IMR-90 (cell line): ENCODE results near the gene CELA3A. TPM values are rescaled to one million over a fixed set of nuclear protein-coding genes. Genes with fewer than 3 reads are reported as not detected.
A peak's percentile ranks its signal among the peaks of the same experiment; 100 is the strongest.

Experiments
- ATAC-seq: fragments of 200-7000 bp; cut with Tn5 transposase; 2 replicates; pipeline ENCODE4 v1.9.1; 2020; ENCODE audit warnings: low read depth, mild to moderate bottlenecking, moderate library complexity
- BruUV-seq: library from RNA; stranded (reverse); fragments of 400-500 nt; replicated peaks from 2 replicates; lab custom pipeline; 2021; lab: Mats Ljungman, UMichigan
- CTCF ChIA-PET: fragments of 300-600 bp; formaldehyde crosslinking; extraction: SDS; loops from one replicate; lab custom pipeline; 2021; ENCODE audit warnings: antibody characterized with exemption; lab: Yijun Ruan, JAX
- POLR2A ChIA-PET: fragments of 300-600 bp; sonication (Branson Sonifier 250); formaldehyde crosslinking; loops from one replicate; lab custom pipeline; 2022; ENCODE audit warnings: antibody characterized with exemption; ENCODE audit not compliant: unreplicated experiment; lab: Charles Lee
- DNase-seq: peaks from one replicate; pipeline ENCODE4 v3.0.0; 2013
- H2AFZ ChIP-seq: replicated peaks from 2 replicates; pipeline ENCODE3; 2013; ENCODE audit warnings: low read length, mild to moderate bottlenecking; ENCODE audit not compliant: poor library complexity
- H2AK5ac ChIP-seq: 2 replicates; pipeline ENCODE4 v1.6.1; 2013; ENCODE audit warnings: low read depth, low read length, inconsistent platforms
- H2AK9ac ChIP-seq: replicated peaks from 2 replicates; pipeline ENCODE3; 2013; ENCODE audit warnings: mild to moderate bottlenecking, low read depth, low read length, moderate library complexity; ENCODE audit not compliant: poor library complexity
- H2BK120ac ChIP-seq: 2 replicates; pipeline ENCODE4 v1.6.1; 2013; ENCODE audit warnings: low read depth, low read length, inconsistent platforms
- H2BK15ac ChIP-seq: 3 replicates; pipeline ENCODE4 v1.6.1; 2013; ENCODE audit warnings: low read depth, low read length, inconsistent platforms
- H2BK20ac ChIP-seq: 2 replicates; pipeline ENCODE4 v1.6.1; 2013; ENCODE audit warnings: low read depth, mild to moderate bottlenecking, inconsistent platforms, low read length, moderate library complexity
- H2BK5ac ChIP-seq: 2 replicates; pipeline ENCODE4 v1.6.1; 2013; ENCODE audit warnings: mild to moderate bottlenecking, low read depth, low read length, inconsistent platforms; ENCODE audit not compliant: poor library complexity, severe bottlenecking
- H3K14ac ChIP-seq: replicated peaks from 2 replicates; pipeline ENCODE4 v1.6.1; 2013; ENCODE audit warnings: low read depth, low read length, inconsistent platforms
- H3K18ac ChIP-seq: 2 replicates; pipeline ENCODE4 v1.6.1; 2013; ENCODE audit warnings: low read depth, low read length, control low read depth
- H3K23ac ChIP-seq: 2 replicates; pipeline ENCODE4 v1.6.1; 2013; ENCODE audit warnings: low read depth, low read length, inconsistent platforms
- H3K27ac ChIP-seq: 2 replicates; pipeline ENCODE4 v1.5.1; 2013; ENCODE audit warnings: mild to moderate bottlenecking, control low read depth, low read length; ENCODE audit not compliant: insufficient read depth
- H3K27me3 ChIP-seq: 2 replicates; pipeline ENCODE4 v1.6.1; 2013; ENCODE audit warnings: low read length; ENCODE audit not compliant: control insufficient read depth, insufficient read depth
- H3K36me3 ChIP-seq: 2 replicates; pipeline ENCODE4 v1.6.1; 2013; ENCODE audit warnings: low read length, mixed read lengths; ENCODE audit not compliant: control insufficient read depth, insufficient read depth
- H3K4ac ChIP-seq: 2 replicates; pipeline ENCODE4 v1.6.1; 2013; ENCODE audit warnings: low read depth, low read length, inconsistent platforms
- H3K4me1 ChIP-seq: 2 replicates; pipeline ENCODE4 v1.6.1; 2013; ENCODE audit warnings: low read length, mixed read lengths; ENCODE audit not compliant: control insufficient read depth, insufficient read depth
- H3K4me2 ChIP-seq: 2 replicates; pipeline ENCODE4 v1.6.1; 2013; ENCODE audit warnings: low read depth, mild to moderate bottlenecking, control low read depth, low read length, moderate library complexity
- H3K4me3 ChIP-seq: 2 replicates; pipeline ENCODE4 v1.5.1; 2013; ENCODE audit warnings: low read depth, mild to moderate bottlenecking, control low read depth, low read length, moderate library complexity; ENCODE audit not compliant: insufficient read depth
- H3K56ac ChIP-seq: 2 replicates; pipeline ENCODE4 v1.6.1; 2013; ENCODE audit warnings: low read length, inconsistent platforms; ENCODE audit not compliant: insufficient read depth; ENCODE audit errors: extremely low read depth
- H3K79me1 ChIP-seq, 2 experiments: 2 replicates each; pipeline ENCODE4 v1.6.1; 2013; ENCODE audit warnings: low read length in 2 of 2, inconsistent platforms in 1 of 2, low read depth in 1 of 2
- H3K9ac ChIP-seq: 2 replicates; pipeline ENCODE4 v1.6.1; 2013; ENCODE audit warnings: low read depth, low read length, control low read depth
- H3K9me1 ChIP-seq: 2 replicates; pipeline ENCODE4 v1.6.1; 2013; ENCODE audit warnings: low read length, inconsistent platforms; ENCODE audit not compliant: insufficient read depth
- H3K9me3 ChIP-seq: 2 replicates; pipeline ENCODE4 v1.6.1; 2013; ENCODE audit warnings: low read length; ENCODE audit not compliant: control insufficient read depth, insufficient read depth
- H4K20me1 ChIP-seq: 2 replicates; pipeline ENCODE4 v1.6.1; 2013; ENCODE audit warnings: low read length, inconsistent platforms; ENCODE audit not compliant: insufficient read depth
- H4K5ac ChIP-seq: 2 replicates; pipeline ENCODE4 v1.6.1; 2013; ENCODE audit warnings: mild to moderate bottlenecking, low read depth, low read length, control low read depth
- H4K8ac ChIP-seq, 2 experiments: 2 replicates each; pipeline ENCODE4 v1.6.1; 2013; ENCODE audit warnings: low read depth in 2 of 2, low read length in 2 of 2, control low read depth in 1 of 2, inconsistent platforms in 1 of 2
- H4K91ac ChIP-seq: 2 replicates; pipeline ENCODE4 v1.6.1; 2013; ENCODE audit warnings: low read depth, low read length, inconsistent platforms; ENCODE audit not compliant: insufficient read depth
- BHLHE40 ChIP-seq: fragments of 150-350 bp; IDR thresholded peaks from 2 replicates; pipeline ENCODE4 v1.6.1; 2016; ENCODE audit warnings: mild to moderate bottlenecking, low read depth, low read length
- CHD1 ChIP-seq: IDR thresholded peaks from 2 replicates; pipeline ENCODE4 v1.6.1; 2012; ENCODE audit warnings: low read depth, low read length, improper control_type of control experiment
- CTCF ChIP-seq: conservative IDR thresholded peaks from 2 replicates; pipeline ENCODE4 v1.5.1; 2012; ENCODE audit warnings: mild to moderate bottlenecking, low read depth, low read length, improper control_type of control experiment
- FOS ChIP-seq: fragments of 150-350 bp; IDR thresholded peaks from 2 replicates; pipeline ENCODE4 v1.6.1; 2016; ENCODE audit warnings: low read depth, low read length
- MAZ ChIP-seq: IDR thresholded peaks from 2 replicates; pipeline ENCODE4 v1.6.1; 2012; ENCODE audit warnings: low read depth, mild to moderate bottlenecking, low read length, improper control_type of control experiment, moderate library complexity, borderline replicate concordance
- MXI1 ChIP-seq: IDR thresholded peaks from 2 replicates; pipeline ENCODE4 v1.6.1; 2012; ENCODE audit warnings: low read depth, mild to moderate bottlenecking, low read length, moderate library complexity, borderline replicate concordance
- NFE2L2 ChIP-seq: fragments of 150-350 bp; IDR thresholded peaks from 2 replicates; pipeline ENCODE4 v1.6.1; 2016; ENCODE audit warnings: low read depth, mild to moderate bottlenecking, low read length
- RAD21 ChIP-seq: IDR thresholded peaks from 2 replicates; pipeline ENCODE4 v1.6.1; 2012; ENCODE audit warnings: low read length, improper control_type of control experiment
- RFX5 ChIP-seq: IDR thresholded peaks from 2 replicates; pipeline ENCODE4 v1.8.0; 2012; ENCODE audit warnings: low read depth, mild to moderate bottlenecking, low read length, moderate library complexity
- USF2 ChIP-seq: fragments of 150-350 bp; IDR thresholded peaks from 2 replicates; pipeline ENCODE4 v1.6.1; 2017; ENCODE audit warnings: mild to moderate bottlenecking, antibody characterized with exemption, low read length, low read depth
- WGBS, 2 experiments: methylation state at CpG; one replicate each; pipeline versions ENCODE4 v1.1.5 to v1.1.7; 2013; ENCODE audit warnings: missing lambda C conversion rate in 2 of 2; ENCODE audit not compliant: insufficient read length in 1 of 2; ENCODE audit errors: extremely low coverage in 2 of 2; 5-methylcytosine and 5-hydroxymethylcytosine counted together
- dilution Hi-C: fragments of 300-500 bp; cut with HindIII; formaldehyde crosslinking; loops from one replicate; pipeline ENCODE4 v1.14.3; 2018; ENCODE audit warnings: low sequenced_read_pairs; ENCODE audit not compliant: unreplicated experiment
- in situ Hi-C: fragments of 300-500 bp; cut with MboI; formaldehyde crosslinking; loops from 3 replicates; pipeline ENCODE4 v1.14.3; 2019; ENCODE audit warnings: low sequenced_read_pairs, inconsistent platforms, mixed read lengths
- intact Hi-C: fragments of 100-400 bp; cut with micrococcal nuclease; formaldehyde crosslinking; loops from 2 replicates; pipeline ENCODE4 v1.10.0; 2022
- polyA plus RNA-seq, 3 experiments: library from polyadenylated mRNA; depleted of rRNA; stranded (reverse); fragments of >200 nt; gene quantifications; 2 replicates each; pipeline ENCODE4 v1.2.3, GENCODE V29; 2012; ENCODE audit warnings: low replicate concordance in 1 of 3
- total RNA-seq: library from RNA; depleted of rRNA; stranded (reverse); fragments of >200 nt; gene quantifications from 2 replicates; pipeline ENCODE4 v1.2.3, GENCODE V29; 2012

Gene CELA3A
- total and polyA plus RNA-seq, 2 of the 4 experiments (the other 2 are of a cell fraction) = not detected

- WGBS, 2 experiments = 60% methylated on average over 1 of the region's 3 CpGs; no CpG with 5 or more reads in 1 of the 2 experiments
- intact Hi-C loops = no loop called here
- POLR2A ChIA-PET = no interaction called here
Observed at GRCh38 chr1:22044690-22045420, 43.4 kb downstream of the CELA3A start.

More at GRCh38 chr1:22044690-22045420, 43.4 kb downstream of the CELA3A start:
- BruUV-seq = no TSS peak
- H2AK9ac ChIP-seq = no peak overlapping the region
- no peaks in the 10 kb centered on the region for H3K79me1 ChIP-seq
- H4K5ac ChIP-seq = no peak overlapping the region
- dilution Hi-C loops (no loop called here), in situ Hi-C loops (no loop called here)
- H3K27me3 ChIP-seq = 0 out of 2 replicates have a peak, but pooled peaks cover 2% of the 10 kb centered on the region
- H3K4me1 ChIP-seq = peaks cover 7% of the 10 kb centered on the region
- peak overlapping the region; percentile 7; the same call in 1 of the 2 replicates for H3K4me2 ChIP-seq
- H3K27ac ChIP-seq = no peak overlapping the region
- H3K9ac ChIP-seq = no peak overlapping the region
- TF ChIP-seq BHLHE40 (no peak), NFE2L2 (no peak), RFX5 (no peak), USF2 (no peak), FOS (no peak), MXI1 (no peak), RAD21 (no peak), CHD1 (no peak), CTCF (no peak), MAZ (no peak)
- H2AFZ ChIP-seq = no peak overlapping the region
- no peak overlapping the region for H4K8ac ChIP-seq
- no peak overlapping the region for H4K91ac ChIP-seq
- no peak overlapping the region for H2BK20ac ChIP-seq
- no peak overlapping the region for H3K4ac ChIP-seq
- H2BK5ac ChIP-seq = no peak overlapping the region
- peaks cover 8% of the 10 kb centered on the region; the same call in 1 of the 2 replicates for H3K9me1 ChIP-seq
- ATAC-seq (peak; percentile 57), DNase-seq (peak; percentile 69)
- no peak overlapping the region for H3K4me3 ChIP-seq
- no peaks in the 10 kb centered on the region for H4K20me1 ChIP-seq
- CTCF ChIA-PET = no interaction called here
- 0 out of 2 replicates have a peak overlapping the region, but pooled peaks have one; percentile 15 for H3K14ac ChIP-seq
- no peaks in the 10 kb centered on the region for H3K36me3 ChIP-seq
- no peak overlapping the region for H3K56ac ChIP-seq
- H3K18ac ChIP-seq = no peak overlapping the region
- H3K9me3 ChIP-seq = no peaks in the 10 kb centered on the region; the same call in 1 of the 2 replicates
- no peak overlapping the region for H2AK5ac ChIP-seq
- no peak overlapping the region for H2BK15ac ChIP-seq
- no peak overlapping the region for H2BK120ac ChIP-seq
- no peak overlapping the region for H3K23ac ChIP-seq
